ENCODE data around the gene NMRK2.
"Not testable (repeated sequence)": the region's sequence is repeated elsewhere in the genome, so short reads cannot be mapped to it uniquely, and the experiment has no call there.

NMRK2 gene, protein sequence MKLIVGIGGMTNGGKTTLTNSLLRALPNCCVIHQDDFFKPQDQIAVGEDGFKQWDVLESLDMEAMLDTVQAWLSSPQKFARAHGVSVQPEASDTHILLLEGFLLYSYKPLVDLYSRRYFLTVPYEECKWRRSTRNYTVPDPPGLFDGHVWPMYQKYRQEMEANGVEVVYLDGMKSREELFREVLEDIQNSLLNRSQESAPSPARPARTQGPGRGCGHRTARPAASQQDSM
- 0 reads per million in 3 experiments for total RNA-seq

- DNase-seq: no peak
Measured at GRCh38 chr19:3932931-3933810, at the start of gene NMRK2. NMRK2 (plus strand) TSS chr19:3933069; CDS start chr19:3933672, 603 bp downstream.

DNA sequence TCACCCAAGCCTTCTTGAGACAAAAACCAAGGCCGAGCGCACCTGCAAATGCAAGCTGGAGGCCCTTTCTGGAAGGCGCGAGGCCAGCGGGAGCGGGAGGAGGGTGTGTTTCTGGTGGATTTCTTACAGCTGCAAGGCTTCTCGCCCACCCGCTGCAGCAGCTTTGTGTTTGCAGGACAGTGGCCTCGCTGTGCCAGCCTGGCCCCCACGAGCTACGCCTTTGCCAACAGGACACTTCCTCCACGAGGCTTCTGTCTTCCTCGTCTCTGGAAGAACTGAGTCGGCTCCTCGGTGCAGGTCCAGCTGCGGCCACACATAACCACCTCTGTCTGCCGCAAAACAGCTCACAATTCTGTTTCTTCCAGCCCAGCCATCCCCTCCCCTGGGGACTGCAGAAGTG lies 42.3 kb upstream of the NMRK2 start:
- no peak for DNase-seq

DNA sequence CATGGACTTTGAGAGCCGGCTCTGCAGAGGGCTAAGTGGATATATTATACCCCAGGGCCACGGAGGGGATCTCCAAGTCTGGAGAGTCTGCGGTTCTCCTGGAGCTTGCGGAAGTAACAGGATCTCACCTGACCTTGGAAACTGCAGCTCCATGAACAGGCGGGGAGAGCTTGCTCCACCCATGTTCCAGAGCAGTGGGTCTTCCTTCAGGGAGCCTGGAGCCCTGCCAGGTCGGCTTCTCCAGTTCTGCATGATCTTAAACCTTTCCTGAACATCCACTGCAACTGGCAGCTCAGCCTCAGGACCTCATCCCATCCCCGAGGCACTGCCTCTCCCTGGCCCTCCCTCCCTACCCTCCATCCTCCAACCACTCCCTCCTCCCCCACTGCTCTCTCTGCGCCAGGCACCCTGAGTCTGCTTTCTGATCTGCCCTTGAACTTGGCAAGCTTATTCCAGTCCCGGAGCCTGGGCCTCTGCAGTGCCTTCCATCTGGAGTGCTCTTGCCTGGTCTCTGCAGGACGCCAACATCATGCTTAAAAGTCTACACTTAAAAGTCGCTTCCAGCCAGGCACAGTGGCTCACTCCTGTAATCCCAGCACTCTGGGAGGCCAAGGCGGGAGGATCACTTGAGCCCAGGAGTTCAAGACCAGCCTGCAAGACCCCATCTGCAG lies 39.2 kb upstream of the NMRK2 start:
- DNase-seq: no peak

DNA sequence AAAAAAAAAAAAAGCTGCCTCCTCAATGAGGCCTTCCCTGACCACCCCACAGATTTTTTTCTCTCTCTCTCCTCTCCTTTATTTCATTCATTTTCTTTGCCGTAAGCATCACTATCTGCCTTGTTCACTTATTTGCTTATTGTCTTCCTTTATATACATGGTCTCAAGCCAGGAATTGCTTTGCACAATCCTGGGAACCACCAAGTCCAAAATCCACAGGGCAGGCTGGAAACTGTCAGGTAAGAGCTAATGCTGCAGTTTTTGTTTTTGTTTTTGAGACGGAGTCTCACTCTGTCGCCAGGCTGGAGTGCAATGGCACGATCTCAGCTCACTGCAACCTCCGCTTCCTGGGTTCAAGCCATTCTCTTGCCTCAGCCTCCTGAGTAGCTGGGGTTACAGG lies 37.9 kb upstream of the NMRK2 start:
- DNase-seq: not testable (repeated sequence)

GRCh38 chr19:3895788-3896187 lies 37.1 kb upstream of the NMRK2 start:
- DNase-seq: no peak

GRCh38 chr19:3897936-3898335 lies 34.9 kb upstream of the NMRK2 start:
- no peak for DNase-seq

DNA sequence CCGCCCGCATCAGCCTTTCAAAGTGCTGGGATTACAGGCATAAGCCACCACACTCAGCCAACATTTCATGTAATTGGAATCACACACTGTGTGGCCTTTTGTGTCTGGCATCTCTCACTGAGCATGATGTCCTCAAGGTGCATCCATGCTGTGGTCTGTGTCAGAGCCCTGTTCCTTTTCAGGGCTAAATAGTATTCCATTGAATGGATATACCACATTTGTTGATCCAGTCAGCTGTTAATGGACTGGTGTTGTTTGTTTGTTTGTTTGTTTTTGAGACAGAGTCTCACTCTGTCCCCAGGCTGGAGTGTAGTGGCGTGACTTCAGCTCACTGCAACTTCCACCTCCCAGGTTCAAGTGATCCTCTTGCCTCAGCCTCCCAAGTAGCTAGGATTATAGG lies 34.4 kb upstream of the NMRK2 start:
- DNase-seq: no peak

DNA sequence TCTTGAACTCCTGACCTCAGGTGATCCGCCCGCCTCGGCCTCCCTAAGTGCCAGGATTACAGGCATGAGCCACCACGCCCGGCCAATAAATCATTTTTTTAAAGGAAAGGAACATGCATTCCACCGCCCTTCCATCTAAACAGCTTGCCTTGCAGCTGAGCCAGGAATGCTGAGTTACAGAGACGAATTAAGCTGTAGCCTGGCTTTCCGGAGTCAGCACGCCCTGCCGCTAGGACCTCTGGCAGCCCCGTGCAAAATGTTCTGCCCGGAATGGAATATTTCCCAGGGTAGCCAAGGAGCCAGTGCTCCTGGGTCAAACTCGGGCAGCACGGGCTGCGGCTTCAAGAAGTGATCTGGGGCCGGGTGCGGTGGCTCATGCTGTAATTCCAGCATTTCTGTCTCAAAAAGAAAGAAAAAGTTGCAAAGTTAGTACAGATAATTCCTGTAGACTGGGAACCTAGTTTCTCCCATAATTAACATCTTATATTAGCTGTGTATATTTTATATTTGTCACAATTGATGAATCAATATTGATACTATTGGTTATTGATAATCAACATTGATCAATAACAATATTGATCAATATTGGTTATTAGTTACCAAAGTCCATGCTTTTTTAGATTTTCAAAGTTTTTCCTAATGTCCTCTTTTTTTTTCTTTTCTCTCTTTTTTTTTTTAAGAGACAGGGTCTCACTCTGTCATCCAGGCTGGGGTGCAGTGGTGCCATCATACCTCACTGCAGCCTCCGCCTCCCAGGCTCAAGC lies 33.2 kb upstream of the NMRK2 start:
- DNase-seq: no peak

- DNase-seq: no peak
Measured at GRCh38 chr19:3902317-3902973, 30.4 kb upstream of the NMRK2 start.

DNA sequence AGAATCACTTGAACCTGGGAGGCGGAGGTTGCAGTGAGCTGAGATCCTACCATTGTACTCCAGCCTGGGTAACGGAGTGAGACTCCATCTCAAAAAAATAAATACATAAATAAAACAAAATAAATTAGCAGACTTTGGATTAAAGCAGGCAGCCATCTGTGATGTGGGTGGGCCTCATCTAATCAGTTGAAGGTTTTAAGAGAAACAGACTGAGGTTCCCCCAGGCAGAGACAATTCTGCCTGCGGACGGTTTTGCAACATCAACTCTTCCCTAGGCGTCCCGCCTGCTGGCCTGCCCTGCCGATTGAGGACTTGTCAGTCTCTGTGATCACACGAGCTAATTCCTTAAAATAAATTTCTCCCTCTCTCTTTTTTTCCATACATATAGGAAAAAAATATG lies 28.6 kb upstream of the NMRK2 start:
- no peak for DNase-seq

DNA sequence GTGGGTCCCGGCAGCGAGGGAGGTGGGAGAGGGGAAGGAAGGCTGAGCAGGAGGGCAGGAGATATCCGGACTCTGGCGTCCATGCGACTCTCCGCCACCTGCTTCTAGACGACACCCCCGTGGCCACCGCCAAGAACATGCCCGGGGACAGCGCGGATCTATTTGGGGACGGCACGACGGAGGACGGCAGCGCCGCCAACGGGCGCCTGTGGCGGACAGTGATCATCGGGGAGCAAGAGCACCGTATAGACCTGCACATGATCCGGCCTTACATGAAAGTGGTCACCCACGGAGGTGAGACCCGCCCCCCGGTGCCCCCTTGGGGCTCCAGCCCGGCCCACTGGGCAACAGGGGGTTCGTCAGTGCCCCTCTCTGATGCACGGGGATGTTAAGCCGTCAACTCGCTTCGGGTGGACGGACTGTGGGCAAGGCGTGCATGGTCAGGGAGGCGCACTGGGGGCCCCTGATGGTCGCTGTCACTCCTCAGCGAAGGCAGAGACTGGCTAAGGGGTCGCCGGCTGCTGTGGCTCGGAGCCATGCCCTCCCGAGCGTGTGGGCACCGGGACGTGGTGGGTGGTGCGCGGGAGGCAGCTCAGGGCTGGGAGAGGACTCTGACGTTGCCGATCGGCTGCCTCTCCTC lies 25.1 kb upstream of the NMRK2 start:
- DNase-seq: no peak

GRCh38 chr19:3908266-3909054 lies 24.4 kb upstream of the NMRK2 start:
- DNase-seq: no peak

DNA sequence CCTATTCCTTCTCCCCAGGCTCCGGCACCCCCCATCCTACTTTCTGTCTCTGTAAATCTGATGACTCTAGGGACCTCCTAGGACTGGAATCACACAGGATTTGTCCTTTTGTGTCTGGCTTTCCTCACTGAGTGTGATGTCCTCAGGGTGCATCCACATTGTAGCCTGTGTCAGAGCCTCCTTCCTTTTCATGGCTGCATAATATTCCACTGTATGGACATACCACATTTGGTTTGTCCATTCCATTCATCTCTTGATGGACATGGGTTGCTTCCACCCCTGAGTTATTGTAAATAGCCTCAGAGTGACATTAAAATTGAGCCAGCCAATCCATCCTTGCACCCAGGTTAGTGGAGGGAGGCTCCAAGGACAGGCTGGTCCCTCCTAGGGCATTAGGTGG lies 22.8 kb upstream of the NMRK2 start:
- DNase-seq: no peak

DNA sequence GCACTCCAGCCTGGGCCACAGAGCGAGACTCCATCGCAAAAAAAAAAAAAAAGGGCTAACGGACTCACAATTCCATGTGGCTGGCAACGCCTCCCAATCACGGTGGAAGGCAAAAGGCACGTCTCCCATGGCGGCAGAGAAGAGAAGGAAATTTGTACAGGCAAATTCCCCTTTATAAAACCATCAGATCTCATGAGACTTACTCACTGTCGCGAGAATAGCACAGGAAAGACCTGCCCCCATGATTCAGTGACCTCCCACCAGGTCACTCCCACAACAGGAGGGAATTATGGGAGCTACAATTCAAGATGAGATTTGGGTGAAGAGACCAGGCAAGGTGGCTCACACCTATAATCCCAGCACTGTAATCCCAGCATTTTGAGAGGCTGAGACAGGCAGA lies 18.7 kb upstream of the NMRK2 start:
- DNase-seq: no peak

DNA sequence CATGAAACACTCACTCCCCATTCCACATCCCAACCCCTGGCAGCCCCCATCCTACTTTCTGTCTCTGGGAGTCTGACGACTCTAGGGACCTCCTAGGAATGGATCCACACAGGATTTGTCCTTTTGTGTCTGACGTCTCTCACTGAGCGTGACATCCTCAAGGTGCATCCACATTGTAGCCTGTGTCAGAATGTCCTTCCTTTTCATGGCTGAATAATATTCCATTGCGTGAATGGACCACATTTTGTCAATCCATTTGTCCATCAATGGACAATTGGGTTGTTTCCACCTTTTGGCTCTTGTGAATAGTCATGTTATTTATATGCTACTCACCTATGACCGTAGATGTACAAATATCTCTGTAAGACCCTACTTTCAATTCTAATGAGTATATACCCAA lies 16.8 kb upstream of the NMRK2 start:
- DNase-seq: no peak

- DNase-seq: no peak
Measured at GRCh38 chr19:3919793-3920192, 13.1 kb upstream of the NMRK2 start.

- DNase-seq: no peak
Measured at GRCh38 chr19:3923096-3923758, 9.6 kb upstream of the NMRK2 start.

GRCh38 chr19:3923912-3924311 lies 9.0 kb upstream of the NMRK2 start:
- no peak for DNase-seq

GRCh38 chr19:3931041-3931440 lies 1.8 kb upstream of the NMRK2 start:
- no peak for DNase-seq
